ENCODE results near the gene AFG3L2.

- TF ChIP-seq POLR2A (IDR thresholded peaks at IDR 0.05; ENCODE audit: borderline replicate concordance, extremely low read depth, insufficient read depth, insufficient read length) (no peak), CTCF (IDR thresholded peaks at IDR 0.05 in 2 of 3, conservative IDR thresholded peaks at IDR 0.05 in 1 of 3; ENCODE audit: borderline replicate concordance in 1 of 3, insufficient read depth in 1 of 3, low read depth in 2 of 3, low read length in 2 of 3) (no peak), ELF1 (IDR thresholded peaks at IDR 0.05; ENCODE audit: borderline replicate concordance, low read depth) (no peak), EZH2 (IDR thresholded peaks at IDR 0.05) (no peak), REST (IDR thresholded peaks at IDR 0.05; ENCODE audit: low read depth) (no peak), YY1 (IDR thresholded peaks at IDR 0.05; ENCODE audit: extremely low read depth, insufficient replicate concordance, low read depth, low read length) (no peak), EZH2phosphoT487 (IDR thresholded peaks at IDR 0.05; ENCODE audit: borderline replicate concordance) (no peak), MAX (IDR thresholded peaks at IDR 0.05) (no peak), RAD21 (IDR thresholded peaks at IDR 0.05; ENCODE audit: low read depth) (no peak), ATF3 (IDR thresholded peaks at IDR 0.05) (no peak), ZFX (IDR thresholded peaks at IDR 0.05) (no peak), POLR2AphosphoS5 (IDR thresholded peaks at IDR 0.05; ENCODE audit: low read depth, low read length) (no peak), FOSL1 (IDR thresholded peaks at IDR 0.05; ENCODE audit: low read depth) (no peak)
Measured at GRCh38 chr18:12305930-12306629, 70.9 kb downstream of the AFG3L2 start.

All from HCT116 (cell line).